Tibial nerve (tissue), 3 donors: ENCODE measurements around the gene MTMR2.

ENCODE experiments used
- POLR2A ChIP-seq, 2 donors: fragments of 450-650 bp; IDR thresholded peaks; one replicate each; pipeline ENCODE4 v1.6.1; 2017; ENCODE audit warnings: antibody characterized with exemption in 2 of 2, mild to moderate bottlenecking in 2 of 2, moderate library complexity in 2 of 2
- TF ChIP-seq, protein P1 (sequence below), 5 experiments: fragments of 200-600 bp in 3 of 5; fragments of 450-650 bp in 2 of 5; sonication (generic) in 3 of 5; IDR thresholded peaks; one replicate each; pipeline ENCODE4 v1.5.1; 2016 to 2019; ENCODE audit warnings: antibody characterized with exemption in 5 of 5, mild to moderate bottlenecking in 3 of 5, moderate library complexity in 2 of 5

DNA sequence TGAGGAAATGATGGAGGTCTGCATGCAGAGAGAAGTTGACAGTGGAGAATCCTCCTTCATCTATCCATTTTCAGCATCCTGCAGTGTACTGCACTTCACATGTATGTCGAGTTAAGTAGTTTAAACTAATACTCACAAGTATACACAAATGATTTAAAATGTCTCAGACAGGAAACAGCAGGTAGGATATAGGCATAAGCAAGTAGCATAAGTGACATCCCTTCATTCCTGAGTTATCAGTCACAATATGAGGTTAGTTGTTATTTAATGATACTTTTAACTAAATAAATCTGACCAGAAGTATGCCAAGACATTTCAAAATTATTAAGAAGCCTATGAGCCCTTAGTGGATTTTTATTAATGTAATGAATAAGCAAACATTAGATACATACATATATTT, 37.4 kb downstream of the MTMR2 start:
- TF ChIP-seq, protein P1, sequence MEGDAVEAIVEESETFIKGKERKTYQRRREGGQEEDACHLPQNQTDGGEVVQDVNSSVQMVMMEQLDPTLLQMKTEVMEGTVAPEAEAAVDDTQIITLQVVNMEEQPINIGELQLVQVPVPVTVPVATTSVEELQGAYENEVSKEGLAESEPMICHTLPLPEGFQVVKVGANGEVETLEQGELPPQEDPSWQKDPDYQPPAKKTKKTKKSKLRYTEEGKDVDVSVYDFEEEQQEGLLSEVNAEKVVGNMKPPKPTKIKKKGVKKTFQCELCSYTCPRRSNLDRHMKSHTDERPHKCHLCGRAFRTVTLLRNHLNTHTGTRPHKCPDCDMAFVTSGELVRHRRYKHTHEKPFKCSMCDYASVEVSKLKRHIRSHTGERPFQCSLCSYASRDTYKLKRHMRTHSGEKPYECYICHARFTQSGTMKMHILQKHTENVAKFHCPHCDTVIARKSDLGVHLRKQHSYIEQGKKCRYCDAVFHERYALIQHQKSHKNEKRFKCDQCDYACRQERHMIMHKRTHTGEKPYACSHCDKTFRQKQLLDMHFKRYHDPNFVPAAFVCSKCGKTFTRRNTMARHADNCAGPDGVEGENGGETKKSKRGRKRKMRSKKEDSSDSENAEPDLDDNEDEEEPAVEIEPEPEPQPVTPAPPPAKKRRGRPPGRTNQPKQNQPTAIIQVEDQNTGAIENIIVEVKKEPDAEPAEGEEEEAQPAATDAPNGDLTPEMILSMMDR (IDR thresholded peaks at IDR 0.05) = no peak
- TF ChIP-seq POLR2A (IDR thresholded peaks at IDR 0.05) = no peak
